Measurements from ENCODE around the gene CLDN9.

DNA sequence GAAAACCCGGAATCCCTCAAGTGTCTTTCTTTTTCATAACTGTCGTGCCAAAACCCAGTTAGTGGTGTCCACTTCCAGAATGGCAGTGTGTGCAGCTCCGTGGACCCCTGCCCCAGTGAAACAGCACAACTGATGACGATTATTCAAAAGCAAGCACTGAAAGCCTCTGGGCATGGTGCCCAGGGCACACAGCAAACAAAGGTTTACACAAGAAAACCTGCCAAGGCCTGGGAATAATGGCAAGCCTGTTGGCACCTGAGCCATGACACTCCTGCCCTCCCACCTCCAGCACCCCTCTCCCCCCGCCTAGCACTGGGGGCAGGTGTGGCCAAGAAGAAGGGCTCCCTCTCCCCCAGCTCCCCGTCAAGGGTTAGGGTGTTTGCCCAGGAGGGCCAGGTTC, 35.3 kb upstream of the CLDN9 start:
- TF ChIP-seq, protein P1, sequence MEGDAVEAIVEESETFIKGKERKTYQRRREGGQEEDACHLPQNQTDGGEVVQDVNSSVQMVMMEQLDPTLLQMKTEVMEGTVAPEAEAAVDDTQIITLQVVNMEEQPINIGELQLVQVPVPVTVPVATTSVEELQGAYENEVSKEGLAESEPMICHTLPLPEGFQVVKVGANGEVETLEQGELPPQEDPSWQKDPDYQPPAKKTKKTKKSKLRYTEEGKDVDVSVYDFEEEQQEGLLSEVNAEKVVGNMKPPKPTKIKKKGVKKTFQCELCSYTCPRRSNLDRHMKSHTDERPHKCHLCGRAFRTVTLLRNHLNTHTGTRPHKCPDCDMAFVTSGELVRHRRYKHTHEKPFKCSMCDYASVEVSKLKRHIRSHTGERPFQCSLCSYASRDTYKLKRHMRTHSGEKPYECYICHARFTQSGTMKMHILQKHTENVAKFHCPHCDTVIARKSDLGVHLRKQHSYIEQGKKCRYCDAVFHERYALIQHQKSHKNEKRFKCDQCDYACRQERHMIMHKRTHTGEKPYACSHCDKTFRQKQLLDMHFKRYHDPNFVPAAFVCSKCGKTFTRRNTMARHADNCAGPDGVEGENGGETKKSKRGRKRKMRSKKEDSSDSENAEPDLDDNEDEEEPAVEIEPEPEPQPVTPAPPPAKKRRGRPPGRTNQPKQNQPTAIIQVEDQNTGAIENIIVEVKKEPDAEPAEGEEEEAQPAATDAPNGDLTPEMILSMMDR (IDR thresholded peaks at IDR 0.05; ENCODE audit: low read length), result no peak
- TF ChIP-seq EZH2 (optimal IDR thresholded peaks at IDR 0.05; ENCODE audit: low read depth, low read length), result no peak

All from MM.1S (cell line).